H1 (cell line): ENCODE data around the gene LAPTM4A. TPM values are rescaled to one million over a fixed set of nuclear protein-coding genes. Genes with fewer than 3 reads are reported as not detected.
A peak's percentile ranks its signal among the peaks of the same experiment; 100 is the strongest.

Source experiments
- CTCF ChIA-PET: fragments of 300-600 bp; sonication (Branson Sonifier 250); formaldehyde crosslinking; loops from one replicate; lab custom pipeline; 2021; ENCODE audit not compliant: partially characterized antibody; lab: Charles Lee
- POLR2A ChIA-PET: fragments of 300-600 bp; sonication (Branson Sonifier 250); formaldehyde crosslinking; loops from one replicate; lab custom pipeline; 2021; ENCODE audit warnings: inconsistent platforms; ENCODE audit not compliant: partially characterized antibody; lab: Charles Lee
- DNase-seq, 2 experiments: peaks; one replicate each; pipeline versions ENCODE4 v3.0.0 to v3.0.0-alpha.2; 2010 to 2022; ENCODE audit warnings: low spot score in 2 of 2, low read depth in 1 of 2, mixed read lengths in 1 of 2
- FAIRE-seq: peaks from 2 replicates; lab custom pipeline; 2011; peaks lifted over from hg19 to GRCh38; lab: Jason Lieb, UNC
- H2AFZ ChIP-seq: 2 replicates; pipeline ENCODE4 v1.8.1; 2012; ENCODE audit warnings: low read length, inconsistent platforms
- H2AK5ac ChIP-seq: 2 replicates; pipeline ENCODE4 v1.6.1; 2013; ENCODE audit warnings: low read depth, low read length
- H2BK120ac ChIP-seq: replicated peaks from 2 replicates; pipeline ENCODE3; 2013; ENCODE audit warnings: low read depth, low read length, inconsistent platforms
- H2BK12ac ChIP-seq: 2 replicates; pipeline ENCODE4 v1.6.1; 2013; ENCODE audit warnings: low read depth, low read length
- H2BK15ac ChIP-seq: 2 replicates; pipeline ENCODE4 v1.6.1; 2013; ENCODE audit warnings: low read length
- H2BK20ac ChIP-seq: 2 replicates; pipeline ENCODE4 v1.6.1; 2013; ENCODE audit warnings: low read length
- H2BK5ac ChIP-seq: 2 replicates; pipeline ENCODE4 v1.6.1; 2013; ENCODE audit warnings: low read depth, low read length
- H3K14ac ChIP-seq: 2 replicates; pipeline ENCODE4 v1.6.1; 2013; ENCODE audit warnings: inconsistent platforms; ENCODE audit not compliant: insufficient read length
- H3K18ac ChIP-seq: 2 replicates; pipeline ENCODE4 v1.6.1; 2013; ENCODE audit warnings: low read length; ENCODE audit errors: extremely low read depth
- H3K23ac ChIP-seq: 2 replicates; pipeline ENCODE4 v1.6.1; 2013; ENCODE audit warnings: inconsistent platforms; ENCODE audit not compliant: insufficient read length
- H3K23me2 ChIP-seq: 2 replicates; pipeline ENCODE4 v1.6.1; 2013; ENCODE audit warnings: low read depth, low read length
- H3K27ac ChIP-seq: 2 replicates; pipeline ENCODE4 v1.6.1; 2011; ENCODE audit warnings: low read depth, low read length, inconsistent platforms
- H3K27me3 ChIP-seq, 4 experiments: replicated peaks in 1 of 4; 1 replicate in 1 of 4; 2 replicates in 3 of 4; pipeline versions ENCODE4 v1.6.1 to v1.8.1; 2011 to 2013; ENCODE audit warnings: low read length in 3 of 4, mild to moderate bottlenecking in 3 of 4, inconsistent platforms in 2 of 4, mixed read lengths in 2 of 4, moderate library complexity in 1 of 4; ENCODE audit not compliant: control insufficient read depth in 3 of 4, insufficient read depth in 3 of 4; ENCODE audit errors: extremely low read depth in 1 of 4
- H3K36me3 ChIP-seq, 4 experiments: 2 replicates each; pipeline versions ENCODE4 v1.6.1 to v1.8.1; 2011 to 2013; ENCODE audit warnings: mild to moderate bottlenecking in 4 of 4, low read length in 3 of 4, moderate library complexity in 2 of 4, control low read depth in 1 of 4, inconsistent platforms in 1 of 4; ENCODE audit not compliant: insufficient read depth in 4 of 4, control insufficient read depth in 2 of 4
- H3K4ac ChIP-seq: replicated peaks from 2 replicates; pipeline ENCODE3; 2013; ENCODE audit warnings: low read length, low read depth, mixed read lengths, inconsistent platforms; ENCODE audit not compliant: insufficient read length
- H3K4me1 ChIP-seq, 4 experiments: replicated peaks in 1 of 4; 1 replicate in 1 of 4; 2 replicates in 3 of 4; pipeline versions ENCODE4 v1.6.1 to v1.8.1; 2011 to 2013; ENCODE audit warnings: low read length in 3 of 4, inconsistent platforms in 2 of 4, mixed read lengths in 1 of 4; ENCODE audit not compliant: insufficient read depth in 4 of 4, control insufficient read depth in 3 of 4
- H3K4me2 ChIP-seq, 2 experiments: 2 replicates each; pipeline versions ENCODE4 v1.6.1 to v1.8.1; 2011 to 2013; ENCODE audit warnings: low read depth in 2 of 2, low read length in 2 of 2, control low read depth in 1 of 2, inconsistent platforms in 1 of 2, mild to moderate bottlenecking in 1 of 2; ENCODE audit not compliant: insufficient read depth in 1 of 2
- H3K4me3 ChIP-seq, 4 experiments: fragments of 200-600, 300-600 bp in 1 of 4; sonication (generic), shearing (Covaris generic), sonication (Bioruptor Twin) in 1 of 4; 2 replicates each; pipeline versions ENCODE4 v1.5.1 to v1.8.1; 2011 to 2016; ENCODE audit warnings: low read length in 4 of 4, low read depth in 3 of 4, control low read depth in 2 of 4, inconsistent platforms in 2 of 4, mild to moderate bottlenecking in 2 of 4, mixed read lengths in 1 of 4, moderate library complexity in 1 of 4; ENCODE audit not compliant: insufficient read depth in 2 of 4; ENCODE audit errors: extremely low read depth in 1 of 4
- H3K56ac ChIP-seq: replicated peaks from 2 replicates; pipeline ENCODE3; 2013; ENCODE audit warnings: low read depth, mild to moderate bottlenecking, mixed read lengths, low read length, inconsistent platforms; ENCODE audit not compliant: insufficient read length
- H3K79me1 ChIP-seq: 2 replicates; pipeline ENCODE4 v1.6.1; 2013; ENCODE audit warnings: low read depth, low read length, control low read depth
- H3K79me2 ChIP-seq, 2 experiments: 2 replicates each; pipeline versions ENCODE4 v1.6.1 to v1.8.1; 2012 to 2013; ENCODE audit warnings: low read length in 2 of 2, mild to moderate bottlenecking in 2 of 2, inconsistent platforms in 1 of 2; ENCODE audit not compliant: insufficient read depth in 2 of 2, control insufficient read depth in 1 of 2
- H3K9ac ChIP-seq, 4 experiments: replicated peaks in 1 of 4; 1 replicate in 1 of 4; 2 replicates in 3 of 4; pipeline versions ENCODE4 v1.6.1 to v1.8.1; 2011 to 2013; ENCODE audit warnings: low read depth in 3 of 4, low read length in 3 of 4, control low read depth in 2 of 4, mild to moderate bottlenecking in 2 of 4, moderate library complexity in 2 of 4, inconsistent platforms in 1 of 4; ENCODE audit errors: extremely low read depth in 1 of 4
- H3K9me3 ChIP-seq, 2 experiments: 2 replicates each; pipeline versions ENCODE4 v1.6.1 to v1.8.1; 2012 to 2013; ENCODE audit warnings: mild to moderate bottlenecking in 2 of 2, moderate library complexity in 2 of 2, control low read depth in 1 of 2, inconsistent platforms in 1 of 2, low read depth in 1 of 2, low read length in 1 of 2, mixed read lengths in 1 of 2; ENCODE audit not compliant: insufficient read depth in 2 of 2
- H4K20me1 ChIP-seq, 2 experiments: replicated peaks in 1 of 2; 2 replicates each; pipeline versions ENCODE3 to v1.8.1; 2011 to 2013; ENCODE audit warnings: inconsistent platforms in 2 of 2, low read length in 2 of 2, mild to moderate bottlenecking in 1 of 2; ENCODE audit not compliant: insufficient read depth in 2 of 2, control insufficient read depth in 1 of 2
- H4K5ac ChIP-seq: 2 replicates; pipeline ENCODE4 v1.6.1; 2013; ENCODE audit warnings: low read length, low read depth, mixed read lengths, inconsistent platforms; ENCODE audit not compliant: insufficient read length
- H4K8ac ChIP-seq: 2 replicates; pipeline ENCODE4 v1.8.0; 2013; ENCODE audit warnings: mild to moderate bottlenecking, moderate library complexity, low read length, inconsistent platforms; ENCODE audit not compliant: insufficient read depth; ENCODE audit errors: extremely low read depth
- H4K91ac ChIP-seq: replicated peaks from 2 replicates; pipeline ENCODE3; 2013; ENCODE audit warnings: low read length, mixed read lengths, inconsistent platforms; ENCODE audit not compliant: insufficient read length
- ASH2L ChIP-seq: fragments of 200-600, 300-600 bp; sonication (generic); IDR thresholded peaks from one replicate; pipeline ENCODE4 v1.7.1; 2017; ENCODE audit warnings: low read length
- CHD2 ChIP-seq: IDR thresholded peaks from 2 replicates; pipeline ENCODE4 v1.6.1; 2012; ENCODE audit warnings: low read length, improper control_type of control experiment
- GTF2F1 ChIP-seq: IDR thresholded peaks from 2 replicates; pipeline ENCODE4 v1.6.1; 2012; ENCODE audit warnings: low read depth, low read length, improper control_type of control experiment, borderline replicate concordance
- KDM4A ChIP-seq: IDR thresholded peaks from one replicate; pipeline ENCODE4 v1.7.1; 2012; ENCODE audit warnings: low read depth, mild to moderate bottlenecking, moderate library complexity, low read length, inconsistent platforms; ENCODE audit not compliant: severe bottlenecking
- KDM5A ChIP-seq: fragments of 200-600 bp; IDR thresholded peaks from 2 replicates; pipeline ENCODE4 v1.7.1; 2012; ENCODE audit warnings: mild to moderate bottlenecking, low read length, inconsistent platforms, mixed read lengths
- NRF1 ChIP-seq: IDR thresholded peaks from 2 replicates; pipeline ENCODE4 v1.6.1; 2011; ENCODE audit warnings: mild to moderate bottlenecking, low read depth, low read length, improper control_type of control experiment
- PHF8 ChIP-seq: fragments of 200-600 bp; sonication (generic); conservative IDR thresholded peaks from 2 replicates; pipeline ENCODE4 v1.7.1; 2012; ENCODE audit warnings: low read depth, mild to moderate bottlenecking, inconsistent platforms, low read length, moderate library complexity
- RFX5 ChIP-seq: IDR thresholded peaks from 2 replicates; pipeline ENCODE4 v1.6.1; 2011; ENCODE audit warnings: low read depth, low read length, improper control_type of control experiment, borderline replicate concordance
- RXRA ChIP-seq: IDR thresholded peaks from 2 replicates; pipeline ENCODE4 v1.6.1; 2011; ENCODE audit warnings: low read depth, mild to moderate bottlenecking, low read length, moderate library complexity; ENCODE audit not compliant: insufficient read depth
- SAP30 ChIP-seq: fragments of 300-600 bp; sonication (generic); IDR thresholded peaks from 2 replicates; pipeline ENCODE4 v1.7.1; 2012; ENCODE audit warnings: low read length, moderate library complexity, mild to moderate bottlenecking, inconsistent platforms; ENCODE audit not compliant: insufficient read depth, insufficient replicate concordance
- SP4 ChIP-seq: IDR thresholded peaks from 2 replicates; pipeline ENCODE4 v1.6.1; 2012; ENCODE audit warnings: low read length, inconsistent platforms
- TAF1 ChIP-seq: IDR thresholded peaks from 2 replicates; pipeline ENCODE4 v1.6.1; 2011; ENCODE audit warnings: mild to moderate bottlenecking, low read depth, low read length
- ZNF274 ChIP-seq: IDR thresholded peaks from 2 replicates; pipeline ENCODE4 v1.7.0; 2012; ENCODE audit warnings: low read length, borderline replicate concordance; ENCODE audit errors: extremely low read depth
- WGBS, 2 experiments: shearing (Covaris generic) in 1 of 2; methylation state at CpG; one replicate each; pipeline versions ENCODE4 v1.1.6 to v1.1.7; 2013 to 2015; ENCODE audit warnings: low lambda C conversion rate in 2 of 2, mixed read lengths in 2 of 2, inconsistent platforms in 1 of 2, low coverage in 1 of 2, missing lambda C conversion rate in 1 of 2; ENCODE audit not compliant: insufficient replicate concordance in 2 of 2, insufficient coverage in 1 of 2, insufficient read length in 1 of 2; ENCODE audit errors: extremely low coverage in 1 of 2, missing lambda C conversion rate in 1 of 2; 5-methylcytosine and 5-hydroxymethylcytosine counted together
- polyA plus RNA-seq, 7 experiments: library from polyadenylated mRNA; depleted of rRNA in 3 of 7; stranded (reverse) in 5 of 7; unstranded in 2 of 7; fragments of >200 nt in 5 of 7; fragments of 200-250 nt in 2 of 7; gene quantifications; 1 replicate in 5 of 7; 2 replicates in 1 of 7; 4 replicates in 1 of 7; pipeline versions ENCODE4 v1.2.1 to v1.2.3, GENCODE V29; 2011 to 2013; ENCODE audit warnings: missing spikeins in 2 of 7, mixed read lengths in 2 of 7
- total RNA-seq: library from RNA; stranded (reverse); fragmentation: NEBNext Ultra II Directional; extraction: Animal tissue kit (Norgen Biotek cat#: 25700); gene quantifications from 2 replicates; pipeline ENCODE4 v1.2.1, GENCODE V29; 2021

Gene LAPTM4A
- total and polyA plus RNA-seq, 2 of the 8 experiments (the other 6 are each of a cell fraction or from before 2014, with no cell fraction given), result 193 to 419 TPM

DNA sequence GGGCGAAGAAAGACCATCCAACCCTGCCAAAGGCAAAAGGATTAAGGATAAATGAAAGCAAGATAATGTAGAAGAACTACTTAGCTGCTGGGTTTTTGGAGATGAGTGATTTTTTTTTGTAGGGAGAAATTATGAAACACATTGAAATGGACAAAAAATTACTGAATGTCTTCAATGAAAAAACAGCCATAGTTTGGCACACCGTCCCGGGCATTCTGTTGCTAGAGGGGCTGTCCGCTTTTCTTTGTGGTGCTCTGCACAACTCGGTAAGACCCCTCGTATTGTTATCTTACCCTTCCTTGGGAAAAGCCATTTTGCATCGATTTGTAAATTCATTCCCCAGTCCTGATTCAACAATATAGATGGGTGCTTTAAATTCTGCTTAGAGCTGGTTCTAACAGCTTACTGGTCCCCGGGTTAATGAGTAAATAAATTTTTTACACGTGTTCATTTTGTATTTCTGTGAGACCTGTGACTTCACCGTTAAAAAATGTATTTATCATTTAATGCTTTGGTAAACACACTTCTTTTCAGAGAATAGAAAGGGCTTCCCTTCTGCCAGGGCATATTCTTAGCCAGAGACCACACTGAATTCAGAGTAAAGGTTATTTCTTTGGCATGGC is 912 bp upstream of the LAPTM4A start:
- H3K79me2 ChIP-seq, result peaks cover 12 to 36% of the 10 kb centered on the region in 2 experiments; a peak in 3 of 4 replicates
- H3K56ac ChIP-seq, result no peak overlapping the region
- peak overlapping the region; percentile 56 for H4K5ac ChIP-seq
- peak overlapping the region; percentile 99 for H2BK5ac ChIP-seq
- peak overlapping the region; percentile 85 to 88 (median 86) for H3K4me3 ChIP-seq
- H3K27me3 ChIP-seq, result no peaks in the 10 kb centered on the region
- peaks cover 1 to 5% of the 10 kb centered on the region in 2 experiments for H4K20me1 ChIP-seq
- H2AK5ac ChIP-seq, result no peak overlapping the region
- ChIA-PET POLR2A (interaction anchor here (0.7 to 2.3 kb wide), 11 partner anchors 10 to 171 kb away, joined by 3 to 12 read pairs (median 4); no protein-coding TSS in a partner anchor), CTCF (interaction anchor here (0.6 to 7.5 kb wide), 6 partner anchors 37 to 98 kb away, joined by 3 to 57 read pairs (median 5); no protein-coding TSS in a partner anchor)
- no peak overlapping the region for H3K4ac ChIP-seq
- peaks cover 4% of the 10 kb centered on the region; the same call in 1 of the 2 replicates for H3K79me1 ChIP-seq
- no peaks in the 10 kb centered on the region; a peak in 1 of 8 replicates for H3K36me3 ChIP-seq
- peak overlapping the region; percentile 48 for H3K18ac ChIP-seq
- H3K14ac ChIP-seq, result no peak overlapping the region
- H3K9me3 ChIP-seq, result no peaks in the 10 kb centered on the region
- no peak overlapping the region for H2BK120ac ChIP-seq
- H2BK15ac ChIP-seq, result no peak overlapping the region
- peak overlapping the region; percentile 80 to 97 (median 86) for H3K9ac ChIP-seq
- H3K4me2 ChIP-seq, result peak overlapping the region; percentile 76 to 99
- peaks cover 0 to 5% (median 0%) of the 10 kb centered on the region in 4 experiments; a peak in 3 of 7 replicates for H3K4me1 ChIP-seq
- no peak overlapping the region for H4K91ac ChIP-seq
- H2AFZ ChIP-seq, result no peak overlapping the region
- H3K23ac ChIP-seq, result no peak overlapping the region
- no peak overlapping the region for H4K8ac ChIP-seq
- no peak overlapping the region for H2BK12ac ChIP-seq
- WGBS, 2 experiments, result 3% methylated on average over 10 of the region's 10 CpGs; no CpG with 5 or more reads in 1 of the 2 experiments
- H2BK20ac ChIP-seq, result no peak overlapping the region
- peaks cover 10% of the 10 kb centered on the region for H3K23me2 ChIP-seq
- peak overlapping the region; percentile 94 for H3K27ac ChIP-seq
- FAIRE-seq, result no peak
- DNase-seq, result no peak
- TF ChIP-seq SAP30 (no peak), TAF1 (no peak), SP4 (peak; percentile 19; the same call in 1 of the 2 replicates), GTF2F1 (no peak), PHF8 (no peak), NRF1 (no peak), RXRA (no peak), ASH2L (peak; percentile 4), KDM5A (0 out of 2 replicates have a peak, but pooled peaks have one; percentile 12), CHD2 (no peak), ZNF274 (no peak), RFX5 (no peak), KDM4A (peak; percentile 3)
